ENCODE data around the gene ITLN2.
A peak's percentile ranks its signal among the peaks of the same experiment; 100 is the strongest.
"Not testable (repeated sequence)": the region's sequence is repeated elsewhere in the genome, so short reads cannot be mapped to it uniquely, and the experiment has no call there.

ITLN2 gene

GRCh38 chr1:160956966-160957365 is 2.4 kb upstream of the ITLN2 start:
- DNase-seq (ENCODE audit: low read depth in 2 of 3, low spot score in 2 of 3), result no peak

GRCh38 chr1:160953030-160953429 is 1.6 kb downstream of the ITLN2 start:
- no peak for DNase-seq (ENCODE audit: low read depth in 2 of 3, low spot score in 2 of 3)

- DNase-seq (ENCODE audit: low read depth in 2 of 3, low spot score in 2 of 3), result no peak
These were observed 2.5 kb downstream of the ITLN2 start for GRCh38 chr1:160952129-160952510.

GRCh38 chr1:160951443-160952128 is 3.0 kb downstream of the ITLN2 start:
- peak in 2 of 3 experiments; percentile 21 to 36 for DNase-seq (ENCODE audit: low read depth in 2 of 3, low spot score in 2 of 3)

- no peak for DNase-seq (ENCODE audit: low read depth in 2 of 3, low spot score in 2 of 3)
These were observed 4.0 kb downstream of the ITLN2 start for GRCh38 chr1:160950657-160951056.

- no peak for DNase-seq (ENCODE audit: low read depth in 2 of 3, low spot score in 2 of 3)
These were observed 4.7 kb downstream of the ITLN2 start for GRCh38 chr1:160949881-160950280.

- not testable (repeated sequence) for DNase-seq (ENCODE audit: low read depth in 2 of 3, low spot score in 2 of 3)
These were observed 5.3 kb downstream of the ITLN2 start for GRCh38 chr1:160949216-160949880.

- DNase-seq (ENCODE audit: low read depth in 2 of 3, low spot score in 2 of 3), result not testable (repeated sequence)
These were observed 7.3 kb downstream of the ITLN2 start for GRCh38 chr1:160947174-160947759.

- DNase-seq (ENCODE audit: low read depth in 2 of 3, low spot score in 2 of 3), result not testable (repeated sequence)
These were observed 8.7 kb downstream of the ITLN2 start for GRCh38 chr1:160945881-160946280.

GRCh38 chr1:160945079-160945478 is 9.5 kb downstream of the ITLN2 start:
- no peak for DNase-seq (ENCODE audit: low read depth in 2 of 3, low spot score in 2 of 3)

- DNase-seq (ENCODE audit: low read depth in 2 of 3, low spot score in 2 of 3), result no peak
These were observed 11.7 kb downstream of the ITLN2 start for GRCh38 chr1:160942926-160943325.

GRCh38 chr1:160936666-160937065 is 17.9 kb downstream of the ITLN2 start:
- DNase-seq (ENCODE audit: low read depth in 2 of 3, low spot score in 2 of 3), result not testable (repeated sequence)

- no peak for DNase-seq (ENCODE audit: low read depth in 2 of 3, low spot score in 2 of 3)
These were observed 18.9 kb downstream of the ITLN2 start for GRCh38 chr1:160935527-160936258.

- not testable (repeated sequence) for DNase-seq (ENCODE audit: low read depth in 2 of 3, low spot score in 2 of 3)
These were observed 21.3 kb downstream of the ITLN2 start for GRCh38 chr1:160933305-160933704.

GRCh38 chr1:160925652-160926244 is 28.9 kb downstream of the ITLN2 start:
- no peak for DNase-seq (ENCODE audit: low read depth in 2 of 3, low spot score in 2 of 3)

GRCh38 chr1:160924791-160925651 is 29.6 kb downstream of the ITLN2 start:
- no peak for DNase-seq (ENCODE audit: low read depth in 2 of 3, low spot score in 2 of 3)

- DNase-seq (ENCODE audit: low read depth in 2 of 3, low spot score in 2 of 3), result no peak
These were observed 37.9 kb downstream of the ITLN2 start for GRCh38 chr1:160916666-160917065.

GRCh38 chr1:160913229-160913628 is 41.4 kb downstream of the ITLN2 start:
- not testable (repeated sequence) for DNase-seq (ENCODE audit: low read depth in 2 of 3, low spot score in 2 of 3)

GRCh38 chr1:160911925-160912324 is 42.7 kb downstream of the ITLN2 start:
- no peak for DNase-seq (ENCODE audit: low read depth in 2 of 3, low spot score in 2 of 3)

- DNase-seq (ENCODE audit: low read depth in 2 of 3, low spot score in 2 of 3), result no peak
These were observed 43.2 kb downstream of the ITLN2 start for GRCh38 chr1:160911441-160911840.
